GM12864 (cell line): ENCODE results near the gene CHST11.
A peak's percentile ranks its signal among the peaks of the same experiment; 100 is the strongest.

Experiments
- DNase-seq: peaks from one replicate; pipeline ENCODE4 v3.0.0-alpha.2; 2011; ENCODE audit warnings: low read depth
- H3K4me3 ChIP-seq: 2 replicates; pipeline ENCODE4 v1.5.1; 2011; ENCODE audit warnings: mild to moderate bottlenecking, low read depth, low read length, control low read depth
- CTCF ChIP-seq: IDR thresholded peaks from 2 replicates; pipeline ENCODE4 v1.5.1; 2011; ENCODE audit warnings: low read depth, mild to moderate bottlenecking, moderate library complexity, low read length, control low read depth, inconsistent platforms; ENCODE audit errors: missing control alignments

Gene CHST11

GRCh38 chr12:104452087-104452486 is 4.7 kb upstream of the CHST11 start:
- DNase-seq, result no peak
- no peak for TF ChIP-seq CTCF
- H3K4me3 ChIP-seq, result no peak overlapping the region

GRCh38 chr12:104453133-104453532 is 3.6 kb upstream of the CHST11 start:
- no peak for TF ChIP-seq CTCF
- no peak overlapping the region for H3K4me3 ChIP-seq
- no peak for DNase-seq

- no peak overlapping the region for H3K4me3 ChIP-seq
- no peak for DNase-seq
- no peak for TF ChIP-seq CTCF
These were observed 1.8 kb upstream of the CHST11 start for GRCh38 chr12:104454997-104455396.

GRCh38 chr12:104455578-104456416 is 951 bp upstream of the CHST11 start:
- H3K4me3 ChIP-seq, result peak overlapping the region; percentile 98
- no peak for DNase-seq
- no peak for TF ChIP-seq CTCF

GRCh38 chr12:104456950-104457745 is 400 bp downstream of the CHST11 start:
- peak overlapping the region; percentile 98 for H3K4me3 ChIP-seq
- no peak for DNase-seq

More at GRCh38 chr12:104456950-104457745, 400 bp downstream of the CHST11 start:
- peak; percentile 50 for TF ChIP-seq CTCF
